SIG-M5 treated with dmso at 0.1 percent for 504 hours (cell line): ENCODE data around the gene HELB.

Source experiments
- DNase-seq: peaks from one replicate; lab custom pipeline; 2025; ENCODE audit not compliant: unreplicated experiment; lab: John Stamatoyannopoulos, UW

Gene HELB

GRCh38 chr12:66301944-66302826, at the start of gene HELB:
TSS of gene HELB (plus strand) at chr12:66302493. CDS start at chr12:66302604, 111 bp downstream.
- peak; percentile 98 for DNase-seq

- no peak for DNase-seq
Observed at GRCh38 chr12:66252771-66253170, 49.5 kb upstream of the HELB start.

- no peak for DNase-seq
Observed at GRCh38 chr12:66255737-66256136, 46.6 kb upstream of the HELB start.

GRCh38 chr12:66258011-66258410, 44.3 kb upstream of the HELB start:
- DNase-seq, result no peak

- DNase-seq, result no peak
Observed at GRCh38 chr12:66262737-66263136, 39.6 kb upstream of the HELB start.

- peak; percentile 98 for DNase-seq
Observed at GRCh38 chr12:66268562-66268961, 33.7 kb upstream of the HELB start.

GRCh38 chr12:66269142-66269541, 33.2 kb upstream of the HELB start:
- peak; percentile 72 for DNase-seq

GRCh38 chr12:66269757-66270383, 32.4 kb upstream of the HELB start:
- DNase-seq, result peak; percentile 88

- no peak for DNase-seq
Observed at GRCh38 chr12:66270613-66271012, 31.7 kb upstream of the HELB start.

- DNase-seq, result no peak
Observed at GRCh38 chr12:66272650-66273049, 29.6 kb upstream of the HELB start.

- no peak for DNase-seq
Observed at GRCh38 chr12:66273147-66273546, 29.1 kb upstream of the HELB start.

- DNase-seq, result peak; percentile 78
Observed at GRCh38 chr12:66275040-66275439, 27.3 kb upstream of the HELB start.

- DNase-seq, result peak; percentile 64
Observed at GRCh38 chr12:66279123-66279712, 23.1 kb upstream of the HELB start.

- DNase-seq, result peak; percentile 40
Observed at GRCh38 chr12:66280561-66280960, 21.7 kb upstream of the HELB start.

GRCh38 chr12:66282244-66282643, 20.0 kb upstream of the HELB start:
- no peak for DNase-seq

- no peak for DNase-seq
Observed at GRCh38 chr12:66287275-66287674, 15.0 kb upstream of the HELB start.

GRCh38 chr12:66288121-66288520, 14.2 kb upstream of the HELB start:
- no peak for DNase-seq

- no peak for DNase-seq
Observed at GRCh38 chr12:66289485-66289884, 12.8 kb upstream of the HELB start.

GRCh38 chr12:66290716-66291200, 11.5 kb upstream of the HELB start:
- no peak for DNase-seq

GRCh38 chr12:66296176-66296683, 6.1 kb upstream of the HELB start:
- DNase-seq, result peak; percentile 20

- no peak for DNase-seq
Observed at GRCh38 chr12:66297080-66297479, 5.2 kb upstream of the HELB start.

GRCh38 chr12:66297923-66298322, 4.4 kb upstream of the HELB start:
- DNase-seq, result no peak
